C4-2B (cell line): ENCODE results near the gene EOGT.

Source experiments
- H3K27ac ChIP-seq: fragments of 450-650 bp; 2 replicates; pipeline ENCODE4 v1.5.1; 2017
- ZFX ChIP-seq: fragments of 450-650 bp; IDR thresholded peaks from 2 replicates; pipeline ENCODE4 v1.6.1; 2017
- TF ChIP-seq, protein P1 (sequence below): fragments of 450-650 bp; conservative IDR thresholded peaks from 2 replicates; pipeline ENCODE4 v1.5.1; 2017; ENCODE audit warnings: mild to moderate bottlenecking

EOGT gene

DNA sequence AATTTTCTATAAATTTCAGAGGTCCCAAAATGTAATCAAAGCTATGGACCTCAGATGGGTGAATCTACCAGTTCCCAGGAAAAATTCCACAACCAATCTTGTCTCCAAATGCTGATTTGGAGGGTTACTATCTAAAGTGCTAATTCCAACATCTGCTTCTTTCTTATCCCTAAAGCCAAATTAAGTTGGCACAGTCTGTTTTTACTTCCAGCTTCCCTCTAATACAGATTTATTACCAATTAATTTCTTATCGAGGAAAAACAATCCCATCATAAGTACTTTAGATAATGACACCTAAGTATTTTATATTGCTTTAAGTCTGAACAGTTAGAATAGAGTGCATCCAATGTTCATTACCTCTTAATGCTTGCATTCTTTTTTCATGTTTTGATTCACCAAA is 68.3 kb downstream of the EOGT start:
- H3K27ac ChIP-seq, result no peak overlapping the region
- no peak for TF ChIP-seq ZFX
- TF ChIP-seq, protein P1, sequence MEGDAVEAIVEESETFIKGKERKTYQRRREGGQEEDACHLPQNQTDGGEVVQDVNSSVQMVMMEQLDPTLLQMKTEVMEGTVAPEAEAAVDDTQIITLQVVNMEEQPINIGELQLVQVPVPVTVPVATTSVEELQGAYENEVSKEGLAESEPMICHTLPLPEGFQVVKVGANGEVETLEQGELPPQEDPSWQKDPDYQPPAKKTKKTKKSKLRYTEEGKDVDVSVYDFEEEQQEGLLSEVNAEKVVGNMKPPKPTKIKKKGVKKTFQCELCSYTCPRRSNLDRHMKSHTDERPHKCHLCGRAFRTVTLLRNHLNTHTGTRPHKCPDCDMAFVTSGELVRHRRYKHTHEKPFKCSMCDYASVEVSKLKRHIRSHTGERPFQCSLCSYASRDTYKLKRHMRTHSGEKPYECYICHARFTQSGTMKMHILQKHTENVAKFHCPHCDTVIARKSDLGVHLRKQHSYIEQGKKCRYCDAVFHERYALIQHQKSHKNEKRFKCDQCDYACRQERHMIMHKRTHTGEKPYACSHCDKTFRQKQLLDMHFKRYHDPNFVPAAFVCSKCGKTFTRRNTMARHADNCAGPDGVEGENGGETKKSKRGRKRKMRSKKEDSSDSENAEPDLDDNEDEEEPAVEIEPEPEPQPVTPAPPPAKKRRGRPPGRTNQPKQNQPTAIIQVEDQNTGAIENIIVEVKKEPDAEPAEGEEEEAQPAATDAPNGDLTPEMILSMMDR, result no peak

DNA sequence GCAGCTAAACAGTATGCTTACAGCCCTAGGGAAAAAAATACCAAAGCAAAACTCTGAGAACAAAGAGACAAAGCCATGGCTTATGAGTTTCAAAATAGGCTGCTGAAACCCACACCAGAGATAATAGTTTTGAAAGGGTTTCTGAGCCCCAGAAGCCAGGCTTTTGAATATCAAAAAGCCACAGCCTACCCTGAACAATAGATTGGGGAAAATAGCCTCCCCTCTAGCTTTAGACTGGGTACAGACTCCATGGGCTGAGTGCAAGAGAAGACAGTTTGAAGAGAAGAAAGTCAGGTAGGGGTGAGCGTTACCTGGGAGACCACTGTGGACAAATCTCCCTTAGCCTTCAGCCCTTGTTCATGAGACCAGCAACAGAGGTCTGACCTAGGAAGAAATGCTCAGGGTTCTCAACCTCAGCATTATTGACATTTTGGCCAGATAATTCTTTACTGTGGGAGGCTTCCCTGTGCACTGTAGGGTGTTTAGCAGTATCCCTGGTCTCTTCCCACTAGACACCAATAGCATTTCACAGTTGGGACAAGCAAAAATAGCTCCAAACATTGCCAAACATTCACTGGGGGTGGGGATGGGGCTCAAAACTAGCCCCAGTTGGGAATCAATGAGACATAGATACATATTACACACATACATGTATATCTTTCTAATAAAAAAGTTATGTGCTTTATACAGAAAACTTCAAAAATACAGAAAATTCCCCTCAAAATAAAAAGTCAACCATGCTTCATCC is 69.6 kb downstream of the EOGT start:
- no peak for TF ChIP-seq ZFX
- TF ChIP-seq, protein P1, result no peak

GRCh38 chr3:68941055-68941454 is 72.4 kb downstream of the EOGT start:
- TF ChIP-seq ZFX, result no peak
- TF ChIP-seq, protein P1, result no peak

More for the DNA sequence above, 69.6 kb downstream of the EOGT start:
- H3K27ac ChIP-seq, result no peak overlapping the region

GRCh38 chr3:68936856-68937255 is 76.6 kb downstream of the EOGT start:
- no peak for TF ChIP-seq ZFX
- TF ChIP-seq, protein P1, result no peak
- peak overlapping the region; percentile 53; the same call in 1 of the 2 replicates for H3K27ac ChIP-seq

More at GRCh38 chr3:68941055-68941454, 72.4 kb downstream of the EOGT start:
- H3K27ac ChIP-seq, result no peak overlapping the region

DNA sequence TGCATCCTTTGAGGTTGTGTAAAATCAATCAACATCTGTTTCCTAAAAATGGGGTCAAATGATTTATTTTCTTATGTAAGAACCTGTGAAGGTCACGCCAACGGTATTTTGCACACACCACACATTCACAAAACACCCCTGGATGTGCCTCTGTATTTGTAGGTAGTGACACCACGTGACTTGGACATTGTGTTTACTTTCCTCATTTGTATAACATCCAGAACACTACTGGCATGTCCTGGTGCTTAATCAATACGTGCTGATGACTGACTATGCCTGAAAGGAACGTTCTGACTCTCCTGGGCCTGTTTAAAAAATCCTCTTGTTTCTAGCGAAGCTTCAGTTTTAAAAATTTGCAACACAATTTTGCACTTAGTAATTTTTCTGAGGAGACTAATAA is 77.7 kb downstream of the EOGT start:
- TF ChIP-seq ZFX, result no peak
- TF ChIP-seq, protein P1, result no peak
- H3K27ac ChIP-seq, result no peak overlapping the region

DNA sequence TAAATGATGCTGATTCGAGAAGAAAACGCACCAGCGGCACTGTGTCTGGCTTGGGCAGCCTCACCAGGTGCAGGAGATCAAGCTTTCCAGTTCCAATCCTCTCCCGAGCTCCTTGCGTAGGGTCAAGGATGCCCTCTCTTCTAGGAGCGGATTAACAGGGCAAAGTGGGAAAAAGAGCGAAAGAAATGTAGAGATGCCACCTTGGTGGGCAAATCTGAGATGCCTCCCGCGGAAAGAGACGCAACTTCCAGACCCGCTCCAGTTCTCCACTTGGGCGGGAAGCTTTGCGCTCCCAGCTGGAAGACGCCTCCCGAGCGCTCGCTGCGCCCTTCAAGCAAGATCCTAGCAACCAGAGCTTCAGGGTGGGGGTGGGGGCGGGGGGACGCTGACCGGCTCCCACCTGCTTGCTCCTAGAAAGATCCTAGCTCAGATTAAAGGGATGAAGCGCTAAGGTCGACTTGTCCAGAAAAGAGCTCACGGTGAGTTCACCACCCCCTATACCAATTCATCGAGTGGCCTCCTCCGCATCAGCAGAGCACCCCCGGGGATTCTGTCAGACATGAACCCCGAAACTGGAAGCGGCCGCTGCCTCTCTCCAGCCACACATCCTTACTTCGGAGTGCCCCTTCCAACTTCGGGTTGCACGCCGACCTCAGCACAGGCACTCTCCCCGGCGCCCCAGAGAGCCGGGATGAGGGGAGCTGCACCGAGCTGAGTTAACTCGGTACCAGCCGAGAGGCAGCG is 81.9 kb downstream of the EOGT start:
- H3K27ac ChIP-seq, result no peak overlapping the region; the same call in 1 of the 2 replicates
- TF ChIP-seq, protein P1, result no peak
- no peak for TF ChIP-seq ZFX
